Measurements from ENCODE around the gene MAP3K3. TPM values are rescaled to one million over a fixed set of nuclear protein-coding genes. Genes with fewer than 3 reads are reported as not detected.

The MAP3K3 gene
- total and polyA plus RNA-seq, 2 experiments from 2014 or later, result 8.6 to 36.7 TPM

GRCh38 chr17:63689479-63689878 lies 67.3 kb downstream of the MAP3K3 start:
- H3K36me3 ChIP-seq (ENCODE audit: low read depth), result peaks cover 5% of the 10 kb centered on the region; the same call in 1 of the 2 replicates
- TF ChIP-seq EZH2phosphoT487 (IDR thresholded peaks at IDR 0.05; ENCODE audit: insufficient read depth, low read depth) (no peak), EZH2 (IDR thresholded peaks at IDR 0.05; ENCODE audit: insufficient read depth, poor library complexity, severe bottlenecking) (no peak)
- in situ Hi-C loops (cut with MboI), result no loop called here

GRCh38 chr17:63692195-63692816 lies 70.1 kb downstream of the MAP3K3 start:
- Histone ChIP-seq H3K79me2 (ENCODE audit: insufficient read depth) (no peaks in the 10 kb centered on the region), H4K20me1 (ENCODE audit: insufficient read depth) (no peaks in the 10 kb centered on the region), H2AFZ (no peak overlapping the region), H3K27me3 (replicated peaks; ENCODE audit: insufficient read depth) (no peaks in the 10 kb centered on the region), H3K9ac (no peak overlapping the region), H3K4me3 (no peak overlapping the region), H3F3A (ENCODE audit: insufficient read depth) (peaks cover 5% of the 10 kb centered on the region; the same call in 1 of the 2 replicates), H3K27ac (no peak overlapping the region), H3K9me3 (ENCODE audit: low read depth) (no peaks in the 10 kb centered on the region), H3K9me2 (ENCODE audit: insufficient read depth) (no peaks in the 10 kb centered on the region), H3K36me3 (ENCODE audit: low read depth) (no peaks in the 10 kb centered on the region), H3K4me2 (ENCODE audit: unreplicated experiment) (no peak overlapping the region), H3K4me1 (ENCODE audit: insufficient read depth) (no peaks in the 10 kb centered on the region)
- TF ChIP-seq EZH2phosphoT487 (IDR thresholded peaks at IDR 0.05; ENCODE audit: insufficient read depth, low read depth) (no peak), EZH2 (IDR thresholded peaks at IDR 0.05; ENCODE audit: insufficient read depth, poor library complexity, severe bottlenecking) (no peak)
- no peak for DNase-seq
- WGBS, 2 experiments (ENCODE audit: low coverage in 1 of 2, low lambda C conversion rate in 2 of 2, missing lambda C conversion rate in 2 of 2), result 91 to 94% methylated on average over 10 to 11 of the region's 11 CpGs
- in situ Hi-C loops (cut with MboI), result no loop called here

More at GRCh38 chr17:63689479-63689878, 67.3 kb downstream of the MAP3K3 start:
- Histone ChIP-seq H3K27me3 (replicated peaks; ENCODE audit: insufficient read depth) (no peaks in the 10 kb centered on the region), H3F3A (ENCODE audit: insufficient read depth) (no peaks in the 10 kb centered on the region), H3K79me2 (ENCODE audit: insufficient read depth) (no peaks in the 10 kb centered on the region), H3K4me1 (ENCODE audit: insufficient read depth) (peaks cover 8% of the 10 kb centered on the region; the same call in 1 of the 2 replicates), H3K4me3 (no peak overlapping the region), H3K27ac (no peak overlapping the region), H3K9ac (no peak overlapping the region), H3K9me3 (ENCODE audit: low read depth) (no peaks in the 10 kb centered on the region), H4K20me1 (ENCODE audit: insufficient read depth) (no peaks in the 10 kb centered on the region), H3K4me2 (ENCODE audit: unreplicated experiment) (no peak overlapping the region), H2AFZ (no peak overlapping the region), H3K9me2 (ENCODE audit: insufficient read depth) (no peaks in the 10 kb centered on the region)
- 97 to 99% methylated on average over 14 of the region's 14 CpGs for whole genome bisulfite sequencing, 2 experiments (ENCODE audit: low coverage in 1 of 2, low lambda C conversion rate in 2 of 2, missing lambda C conversion rate in 2 of 2)
- no peak for DNase-seq

- Histone ChIP-seq H3K4me2 (ENCODE audit: unreplicated experiment) (no peak overlapping the region), H3K79me2 (ENCODE audit: insufficient read depth) (no peaks in the 10 kb centered on the region), H3K4me3 (no peak overlapping the region), H4K20me1 (ENCODE audit: insufficient read depth) (no peaks in the 10 kb centered on the region), H3K9me2 (ENCODE audit: insufficient read depth) (no peaks in the 10 kb centered on the region), H3K9me3 (ENCODE audit: low read depth) (no peaks in the 10 kb centered on the region), H3K4me1 (ENCODE audit: insufficient read depth) (no peaks in the 10 kb centered on the region), H3K36me3 (ENCODE audit: low read depth) (no peaks in the 10 kb centered on the region), H3F3A (ENCODE audit: insufficient read depth) (peaks cover 11% of the 10 kb centered on the region; the same call in 1 of the 2 replicates), H3K9ac (no peak overlapping the region), H2AFZ (no peak overlapping the region), H3K27ac (no peak overlapping the region), H3K27me3 (replicated peaks; ENCODE audit: insufficient read depth) (no peaks in the 10 kb centered on the region)
- 96 to 98% methylated on average over 18 of the region's 18 CpGs for WGBS, 2 experiments (ENCODE audit: low coverage in 1 of 2, low lambda C conversion rate in 2 of 2, missing lambda C conversion rate in 2 of 2)
- in situ Hi-C loops (cut with MboI), result no loop called here
- TF ChIP-seq EZH2phosphoT487 (IDR thresholded peaks at IDR 0.05; ENCODE audit: insufficient read depth, low read depth), result no peak
- TF ChIP-seq EZH2 (IDR thresholded peaks at IDR 0.05; ENCODE audit: insufficient read depth, poor library complexity, severe bottlenecking), result no peak
- DNase-seq, result no peak
Observed at GRCh38 chr17:63693411-63694113, 71.3 kb downstream of the MAP3K3 start.

GRCh38 chr17:63694229-63694949 lies 72.2 kb downstream of the MAP3K3 start:
- WGBS, 2 experiments (ENCODE audit: low coverage in 1 of 2, low lambda C conversion rate in 2 of 2, missing lambda C conversion rate in 2 of 2), result 84 to 85% methylated on average over 12 of the region's 12 CpGs

More at GRCh38 chr17:63694229-63694949, 72.2 kb downstream of the MAP3K3 start:
- H2AFZ ChIP-seq, result no peak overlapping the region
- H3K27me3 ChIP-seq (replicated peaks; ENCODE audit: insufficient read depth), result no peaks in the 10 kb centered on the region
- no peak overlapping the region for H3K9ac ChIP-seq
- no peak overlapping the region for H3K4me3 ChIP-seq
- peaks cover 11% of the 10 kb centered on the region; the same call in 1 of the 2 replicates for H3F3A ChIP-seq (ENCODE audit: insufficient read depth)
- H3K9me3 ChIP-seq (ENCODE audit: low read depth), result no peaks in the 10 kb centered on the region
- TF ChIP-seq EZH2phosphoT487 (IDR thresholded peaks at IDR 0.05; ENCODE audit: insufficient read depth, low read depth) (no peak), EZH2 (IDR thresholded peaks at IDR 0.05; ENCODE audit: insufficient read depth, poor library complexity, severe bottlenecking) (no peak)
- H3K4me1 ChIP-seq (ENCODE audit: insufficient read depth), result no peaks in the 10 kb centered on the region
- no peak for DNase-seq
- no peaks in the 10 kb centered on the region for H3K79me2 ChIP-seq (ENCODE audit: insufficient read depth)
- H3K9me2 ChIP-seq (ENCODE audit: insufficient read depth), result no peaks in the 10 kb centered on the region
- no peak overlapping the region for H3K27ac ChIP-seq
- H3K36me3 ChIP-seq (ENCODE audit: low read depth), result no peaks in the 10 kb centered on the region
- no peaks in the 10 kb centered on the region for H4K20me1 ChIP-seq (ENCODE audit: insufficient read depth)
- in situ Hi-C loops (cut with MboI), result no loop called here
- no peak overlapping the region for H3K4me2 ChIP-seq (ENCODE audit: unreplicated experiment)
